ENCODE data around the gene GNA15.
"Not testable (repeated sequence)": the region's sequence is repeated elsewhere in the genome, so short reads cannot be mapped to it uniquely, and the experiment has no call there.

GNA15 gene

DNA sequence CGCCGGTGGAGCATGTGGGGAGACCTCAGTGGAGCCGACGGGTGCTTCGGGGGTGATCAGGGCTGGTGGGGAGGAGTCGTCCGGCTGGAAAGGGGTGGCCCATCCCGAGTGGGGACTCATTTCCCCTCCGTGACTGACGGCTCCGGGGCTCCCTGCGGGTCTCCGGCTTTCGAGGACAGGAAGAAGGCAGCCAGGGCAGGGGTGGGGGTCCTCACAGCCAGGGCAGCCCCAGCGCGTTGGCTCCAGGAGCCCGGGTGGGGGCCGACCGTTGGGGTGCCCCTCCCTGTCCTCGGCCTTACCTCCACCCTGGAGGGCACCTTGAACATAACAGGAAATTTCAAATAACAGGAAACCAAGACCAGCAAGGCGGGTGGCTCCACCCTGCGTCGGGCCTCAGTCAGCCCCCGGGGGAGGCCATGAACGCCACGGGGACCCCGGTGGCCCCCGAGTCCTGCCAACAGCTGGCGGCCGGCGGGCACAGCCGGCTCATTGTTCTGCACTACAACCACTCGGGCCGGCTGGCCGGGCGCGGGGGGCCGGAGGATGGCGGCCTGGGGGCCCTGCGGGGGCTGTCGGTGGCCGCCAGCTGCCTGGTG is 42.6 kb downstream of the GNA15 start, which contains the start of gene S1PR4:
TSS of gene S1PR4 (plus strand) at position 393 of the 596 bp plus-strand sequence. CDS start at position 417, 24 bp downstream.
- DNase-seq = no peak

DNA sequence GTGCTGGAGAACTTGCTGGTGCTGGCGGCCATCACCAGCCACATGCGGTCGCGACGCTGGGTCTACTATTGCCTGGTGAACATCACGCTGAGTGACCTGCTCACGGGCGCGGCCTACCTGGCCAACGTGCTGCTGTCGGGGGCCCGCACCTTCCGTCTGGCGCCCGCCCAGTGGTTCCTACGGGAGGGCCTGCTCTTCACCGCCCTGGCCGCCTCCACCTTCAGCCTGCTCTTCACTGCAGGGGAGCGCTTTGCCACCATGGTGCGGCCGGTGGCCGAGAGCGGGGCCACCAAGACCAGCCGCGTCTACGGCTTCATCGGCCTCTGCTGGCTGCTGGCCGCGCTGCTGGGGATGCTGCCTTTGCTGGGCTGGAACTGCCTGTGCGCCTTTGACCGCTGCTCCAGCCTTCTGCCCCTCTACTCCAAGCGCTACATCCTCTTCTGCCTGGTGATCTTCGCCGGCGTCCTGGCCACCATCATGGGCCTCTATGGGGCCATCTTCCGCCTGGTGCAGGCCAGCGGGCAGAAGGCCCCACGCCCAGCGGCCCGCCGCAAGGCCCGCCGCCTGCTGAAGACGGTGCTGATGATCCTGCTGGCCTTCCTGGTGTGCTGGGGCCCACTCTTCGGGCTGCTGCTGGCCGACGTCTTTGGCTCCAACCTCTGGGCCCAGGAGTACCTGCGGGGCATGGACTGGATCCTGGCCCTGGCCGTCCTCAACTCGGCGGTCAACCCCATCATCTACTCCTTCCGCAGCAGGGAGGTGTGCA is 43.3 kb downstream of the GNA15 start:
- no peak for DNase-seq

DNA sequence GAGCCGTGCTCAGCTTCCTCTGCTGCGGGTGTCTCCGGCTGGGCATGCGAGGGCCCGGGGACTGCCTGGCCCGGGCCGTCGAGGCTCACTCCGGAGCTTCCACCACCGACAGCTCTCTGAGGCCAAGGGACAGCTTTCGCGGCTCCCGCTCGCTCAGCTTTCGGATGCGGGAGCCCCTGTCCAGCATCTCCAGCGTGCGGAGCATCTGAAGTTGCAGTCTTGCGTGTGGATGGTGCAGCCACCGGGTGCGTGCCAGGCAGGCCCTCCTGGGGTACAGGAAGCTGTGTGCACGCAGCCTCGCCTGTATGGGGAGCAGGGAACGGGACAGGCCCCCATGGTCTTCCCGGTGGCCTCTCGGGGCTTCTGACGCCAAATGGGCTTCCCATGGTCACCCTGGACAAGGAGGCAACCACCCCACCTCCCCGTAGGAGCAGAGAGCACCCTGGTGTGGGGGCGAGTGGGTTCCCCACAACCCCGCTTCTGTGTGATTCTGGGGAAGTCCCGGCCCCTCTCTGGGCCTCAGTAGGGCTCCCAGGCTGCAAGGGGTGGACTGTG is 44.0 kb downstream of the GNA15 start:
- DNase-seq = no peak

DNA sequence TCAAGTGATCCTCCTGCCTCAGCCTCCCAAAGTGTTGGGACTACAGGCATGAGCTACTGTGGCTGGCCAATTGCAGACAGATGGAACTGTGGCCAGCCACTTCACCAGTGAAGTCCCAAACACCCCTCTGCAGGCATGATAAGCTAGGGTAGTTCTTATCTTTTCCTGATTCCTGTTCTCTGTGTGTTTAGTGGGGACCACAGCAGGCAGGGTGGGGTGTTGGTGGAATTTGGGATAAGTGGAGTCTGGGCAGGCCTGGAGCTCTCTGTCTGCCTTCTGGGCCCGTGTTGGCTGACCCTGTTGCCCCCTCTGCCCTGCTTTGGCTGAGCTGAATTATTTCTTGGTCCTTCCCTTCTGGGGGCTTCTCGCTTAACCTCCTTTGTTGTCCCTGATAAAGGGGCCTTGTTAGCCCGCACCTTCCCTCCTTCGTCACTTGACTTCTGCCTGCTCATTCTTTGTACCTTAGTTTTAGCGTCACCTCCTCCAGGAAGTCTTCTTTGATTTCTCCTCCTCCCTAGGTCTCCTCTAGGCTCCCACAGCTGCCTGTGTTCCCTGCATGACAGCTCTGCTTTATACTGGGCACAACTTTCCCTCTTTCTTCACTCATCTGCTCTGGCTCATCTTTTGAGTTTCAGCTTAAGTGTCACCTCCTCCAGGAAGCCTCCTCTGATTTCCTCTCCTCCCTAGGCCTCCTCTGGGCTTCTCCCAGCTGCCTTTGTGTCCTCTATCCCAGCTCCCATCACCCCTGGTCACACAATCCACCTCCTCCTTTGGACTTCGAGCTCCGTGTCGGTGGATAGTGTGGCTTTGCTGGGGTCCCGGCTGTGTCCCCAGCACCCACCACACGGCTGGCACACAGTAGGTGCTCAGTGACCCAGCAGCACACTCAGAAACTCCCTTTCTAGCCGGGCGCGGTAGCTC is 48.1 kb downstream of the GNA15 start:
- DNase-seq = no peak

DNA sequence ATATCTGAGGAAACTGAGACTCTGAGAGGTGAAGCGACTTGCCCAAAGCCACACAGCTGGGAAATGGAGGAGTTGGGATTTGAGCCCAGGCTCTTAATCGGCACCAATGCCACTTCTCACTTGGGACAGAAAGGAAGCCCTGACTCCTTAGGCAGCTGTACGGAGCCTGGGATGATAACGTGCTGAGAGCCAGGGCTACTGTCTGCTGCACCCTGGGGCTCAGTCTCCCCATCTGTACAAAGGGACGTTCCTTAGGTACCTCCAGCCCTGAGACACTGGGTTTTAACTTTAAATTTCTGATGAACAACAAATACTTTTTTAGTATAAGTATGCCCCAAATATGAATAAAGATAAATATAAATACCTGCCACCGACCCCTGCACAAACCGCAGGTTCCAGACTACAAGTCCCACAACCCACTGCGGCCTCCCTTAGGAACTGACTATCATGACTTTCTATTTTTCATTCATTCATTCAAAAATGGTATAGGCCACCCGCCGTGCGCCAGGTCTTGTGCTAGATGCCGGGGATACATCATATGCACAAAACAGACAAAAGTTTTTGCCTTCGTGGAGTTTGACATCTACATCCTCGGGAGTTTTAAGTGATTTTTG is 49.1 kb downstream of the GNA15 start:
- no peak for DNase-seq

DNA sequence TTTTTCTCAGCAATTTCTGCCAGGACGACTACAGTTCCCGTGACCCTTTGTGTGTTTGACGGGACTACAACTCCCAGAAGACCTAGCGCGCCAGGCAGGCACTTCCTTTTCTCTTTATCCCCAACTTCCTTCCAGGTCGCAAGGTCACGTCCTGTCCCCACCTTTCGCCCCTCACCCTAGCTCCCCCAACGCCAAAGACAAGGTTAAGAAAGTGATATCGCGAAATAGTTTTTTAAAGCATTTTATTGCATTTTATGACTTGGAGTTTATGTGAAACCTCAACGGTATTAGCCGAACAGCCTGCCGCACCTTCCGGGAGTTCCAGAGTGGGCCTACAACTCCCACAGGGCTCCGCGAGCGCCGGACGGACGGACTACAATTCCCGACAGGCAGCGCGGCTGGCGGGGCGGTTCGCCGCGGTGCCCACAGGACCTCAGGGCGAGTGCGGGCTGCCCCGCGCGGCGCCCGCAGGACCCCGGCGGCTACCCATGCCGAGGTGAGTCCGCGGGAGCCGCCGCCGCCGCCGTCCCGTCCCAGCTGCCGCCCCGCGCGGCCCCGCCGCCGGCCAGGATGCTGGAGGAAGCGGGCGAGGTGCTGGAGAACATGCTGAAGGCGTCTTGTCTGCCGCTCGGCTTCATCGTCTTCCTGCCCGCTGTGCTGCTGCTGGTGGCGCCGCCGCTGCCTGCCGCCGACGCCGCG is 49.8 kb downstream of the GNA15 start, which contains the start of gene NCLN:
TSS of gene NCLN (plus strand) at position 470 of the 699 bp plus-strand sequence. CDS start at position 571, 101 bp downstream.
- peak; percentile 97 for DNase-seq

DNA sequence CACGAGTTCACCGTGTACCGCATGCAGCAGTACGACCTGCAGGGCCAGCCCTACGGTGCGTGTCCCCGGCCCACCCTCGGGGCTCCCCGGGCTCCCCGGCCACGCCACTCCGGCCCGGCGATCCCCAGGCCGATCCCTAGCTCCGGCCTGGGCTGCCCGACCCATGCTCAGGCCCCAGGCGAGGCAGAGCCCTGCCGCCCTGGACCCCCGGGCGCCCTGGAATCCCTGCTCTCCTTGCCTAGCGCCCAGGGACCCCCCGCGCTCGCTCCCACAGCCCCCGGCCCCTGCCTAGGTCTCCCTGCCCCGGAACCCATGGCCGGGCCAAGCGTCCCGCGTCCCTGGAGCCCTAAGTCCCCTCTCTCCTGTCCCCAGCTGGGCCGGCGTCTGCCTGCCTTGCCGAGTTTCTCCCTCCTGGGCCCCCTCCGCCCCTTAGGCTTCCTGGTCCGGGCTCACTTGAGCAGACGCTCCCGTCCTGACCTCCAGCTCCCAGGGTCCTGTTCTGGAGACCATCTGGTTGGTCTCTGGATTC is 50.4 kb downstream of the GNA15 start:
- no peak for DNase-seq

DNA sequence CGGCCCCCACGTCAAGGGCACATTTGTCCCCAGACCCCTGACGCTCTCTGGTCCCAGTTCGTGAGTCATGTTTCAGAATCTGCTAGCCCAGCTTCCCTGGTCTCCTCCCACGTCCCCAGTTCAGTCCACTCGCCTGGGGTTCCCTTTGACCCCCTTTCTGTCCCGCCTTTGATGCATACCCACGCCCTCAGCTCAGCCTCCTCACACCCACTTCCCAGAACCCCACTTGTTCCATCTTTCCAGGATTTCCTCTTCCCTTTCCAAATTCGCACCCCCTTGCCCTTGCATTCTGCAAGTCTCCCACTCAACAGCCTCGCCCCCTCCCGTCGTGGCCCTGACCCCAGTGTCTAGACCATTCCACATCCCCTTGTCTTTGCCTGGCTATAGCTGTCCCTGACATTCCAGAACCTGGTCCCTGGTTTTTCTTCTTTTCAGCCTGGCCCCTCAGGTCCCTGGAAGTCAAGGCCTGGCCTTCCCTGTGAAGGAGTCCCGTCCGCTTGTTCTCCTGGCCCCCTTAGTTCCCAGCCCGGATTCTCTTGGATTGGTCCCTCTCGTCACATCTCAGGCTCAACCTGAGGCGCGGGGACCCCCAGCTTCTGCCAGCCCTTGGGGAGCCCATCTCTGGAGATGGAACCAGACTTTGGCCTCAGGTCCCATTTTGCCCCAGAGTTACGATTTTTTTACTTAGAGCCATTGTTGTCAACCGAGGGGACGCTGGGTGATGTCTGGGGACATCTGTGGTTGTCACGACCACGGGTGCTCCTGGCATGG is 51.2 kb downstream of the GNA15 start:
- no peak for DNase-seq

DNA sequence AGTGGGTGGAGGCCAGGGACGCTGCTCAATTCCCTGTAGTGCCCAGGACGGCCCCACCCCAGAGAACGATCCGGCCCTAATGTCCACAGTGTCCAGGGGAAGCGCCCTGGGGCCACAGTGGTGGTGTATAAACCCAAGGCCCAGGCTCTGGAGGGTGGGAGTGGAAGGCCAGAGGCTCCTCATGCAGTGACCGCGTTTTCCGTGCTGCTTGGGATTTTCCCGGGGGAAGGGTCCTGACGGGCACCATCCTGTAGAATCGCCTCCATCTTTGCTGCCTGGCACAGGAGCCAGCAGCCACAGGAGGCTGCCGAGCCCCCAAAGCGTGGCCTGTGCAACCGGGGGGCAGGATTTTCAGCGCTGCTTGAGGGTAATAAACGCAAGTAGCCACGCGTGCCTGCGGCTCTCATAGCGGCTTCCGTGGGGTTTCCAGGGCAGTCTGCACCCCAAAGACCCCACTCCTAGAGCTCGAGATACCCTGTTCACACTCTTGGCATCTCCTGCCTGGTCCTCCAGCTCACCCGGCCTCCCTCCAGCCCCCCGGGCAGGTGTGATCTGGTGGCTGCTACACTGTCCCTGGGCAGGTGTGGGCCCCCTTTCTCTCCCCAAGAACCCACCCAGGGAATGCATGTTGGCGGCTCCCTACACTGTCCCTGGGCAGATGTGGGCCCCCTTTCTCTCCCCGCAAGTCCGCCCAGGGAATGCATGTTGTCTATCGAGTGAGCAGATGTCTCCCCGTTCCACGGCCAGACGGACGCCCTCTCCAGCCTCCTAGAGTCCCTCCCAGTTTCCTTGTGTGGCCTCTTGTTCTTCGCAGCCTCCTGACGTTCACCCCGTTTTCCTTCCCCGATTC is 52.1 kb downstream of the GNA15 start:
- no peak for DNase-seq

DNA sequence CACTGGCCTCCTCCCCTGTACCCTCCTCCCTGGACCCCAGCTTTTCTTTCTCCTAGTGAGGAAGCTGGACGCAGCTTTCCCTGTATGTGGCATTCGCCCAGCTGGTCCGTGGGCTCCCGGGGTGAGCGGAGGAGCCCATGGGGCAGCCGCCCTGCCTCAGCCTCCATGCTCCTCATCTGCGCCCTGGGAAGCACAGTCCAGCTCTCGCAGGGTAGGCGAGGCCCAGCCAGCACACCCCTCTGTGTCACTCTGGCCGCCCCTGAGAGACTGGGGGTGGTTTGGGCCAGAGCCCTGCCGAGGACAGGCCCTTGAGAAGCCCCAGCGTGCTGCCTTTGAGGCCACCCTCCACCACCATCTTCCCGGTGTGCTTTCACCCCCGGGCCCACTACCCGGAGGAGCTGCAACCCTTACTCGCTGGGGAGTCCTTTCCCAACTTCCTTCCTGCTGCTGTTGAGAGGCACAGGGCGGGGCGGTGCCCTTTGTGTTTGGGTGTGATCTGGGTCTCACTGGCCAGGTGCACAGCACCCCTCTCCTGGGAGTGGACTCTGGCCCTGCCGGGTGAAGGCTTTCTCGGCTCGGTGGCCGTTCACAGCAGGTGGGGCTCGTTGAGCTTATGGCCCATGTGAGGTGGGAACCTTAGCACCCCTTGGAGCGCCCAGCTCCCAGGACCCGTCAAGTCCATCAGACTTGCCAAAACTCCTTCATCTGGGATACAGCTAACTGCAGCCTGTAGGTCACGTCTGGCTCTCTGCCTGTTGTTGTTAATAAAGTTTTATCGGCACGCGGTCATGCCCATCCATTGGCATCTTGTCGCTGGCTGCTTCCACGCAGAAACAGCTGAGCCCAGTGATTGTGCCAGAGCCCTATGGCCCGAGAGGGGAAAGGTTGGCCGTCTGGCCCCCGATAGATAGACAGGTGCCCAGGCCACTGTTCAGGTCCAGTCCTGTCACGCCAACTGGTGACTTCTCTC is 53.1 kb downstream of the GNA15 start:
- DNase-seq = no peak

DNA sequence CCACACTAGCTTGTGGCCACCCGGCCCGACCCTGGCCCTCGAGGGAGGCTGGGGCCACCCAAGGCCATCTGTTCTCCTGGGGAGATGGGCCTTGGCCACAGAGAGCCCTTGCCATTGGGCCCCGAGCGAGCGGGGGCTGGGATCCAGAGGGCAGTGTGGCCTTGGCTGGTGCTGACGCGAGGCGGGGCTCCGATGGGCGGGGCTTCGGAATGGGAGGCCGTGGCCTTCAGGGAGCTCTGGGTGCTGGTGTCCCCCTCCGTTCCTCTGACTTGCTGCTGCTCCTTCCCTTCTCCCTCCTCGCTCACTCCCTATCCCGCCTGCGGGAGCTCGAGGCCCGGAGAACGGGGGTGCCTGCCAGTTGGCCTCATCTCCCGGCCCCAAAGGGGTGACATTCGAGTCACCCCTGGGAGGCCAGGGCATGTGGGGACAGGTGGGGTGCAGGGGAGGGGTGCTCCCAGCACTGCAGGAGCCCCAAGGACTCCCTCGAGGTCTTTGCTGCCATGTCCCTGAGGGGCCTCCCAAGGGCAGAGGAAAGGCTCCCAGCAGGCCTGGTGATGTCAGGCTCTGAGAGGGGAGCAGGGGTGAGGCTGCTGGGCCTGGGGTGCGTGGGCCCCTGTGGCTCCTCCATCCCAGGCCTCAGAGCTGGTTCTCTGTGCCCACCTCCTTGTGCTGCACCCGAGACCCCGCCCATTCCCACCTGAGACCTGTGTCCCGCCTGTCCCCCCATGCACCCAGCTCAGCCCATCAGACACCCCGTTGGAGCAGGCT is 54.1 kb downstream of the GNA15 start:
- DNase-seq = no peak

DNA sequence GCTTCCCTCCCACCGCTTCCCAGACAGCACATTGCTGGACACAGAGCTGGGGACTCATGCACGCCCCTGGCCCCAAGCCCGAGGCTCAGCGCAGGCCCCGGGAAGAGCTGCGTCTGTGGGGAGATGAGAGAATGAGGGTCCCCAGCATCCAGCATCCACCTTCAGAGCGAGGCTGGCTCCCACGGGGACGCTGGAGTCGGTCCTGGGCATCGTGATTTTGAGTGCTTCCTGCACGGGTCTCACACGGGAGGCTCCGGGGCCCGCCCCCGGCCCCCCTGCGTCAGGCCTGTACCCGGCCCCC is 54.6 kb downstream of the GNA15 start:
- DNase-seq = no peak

DNA sequence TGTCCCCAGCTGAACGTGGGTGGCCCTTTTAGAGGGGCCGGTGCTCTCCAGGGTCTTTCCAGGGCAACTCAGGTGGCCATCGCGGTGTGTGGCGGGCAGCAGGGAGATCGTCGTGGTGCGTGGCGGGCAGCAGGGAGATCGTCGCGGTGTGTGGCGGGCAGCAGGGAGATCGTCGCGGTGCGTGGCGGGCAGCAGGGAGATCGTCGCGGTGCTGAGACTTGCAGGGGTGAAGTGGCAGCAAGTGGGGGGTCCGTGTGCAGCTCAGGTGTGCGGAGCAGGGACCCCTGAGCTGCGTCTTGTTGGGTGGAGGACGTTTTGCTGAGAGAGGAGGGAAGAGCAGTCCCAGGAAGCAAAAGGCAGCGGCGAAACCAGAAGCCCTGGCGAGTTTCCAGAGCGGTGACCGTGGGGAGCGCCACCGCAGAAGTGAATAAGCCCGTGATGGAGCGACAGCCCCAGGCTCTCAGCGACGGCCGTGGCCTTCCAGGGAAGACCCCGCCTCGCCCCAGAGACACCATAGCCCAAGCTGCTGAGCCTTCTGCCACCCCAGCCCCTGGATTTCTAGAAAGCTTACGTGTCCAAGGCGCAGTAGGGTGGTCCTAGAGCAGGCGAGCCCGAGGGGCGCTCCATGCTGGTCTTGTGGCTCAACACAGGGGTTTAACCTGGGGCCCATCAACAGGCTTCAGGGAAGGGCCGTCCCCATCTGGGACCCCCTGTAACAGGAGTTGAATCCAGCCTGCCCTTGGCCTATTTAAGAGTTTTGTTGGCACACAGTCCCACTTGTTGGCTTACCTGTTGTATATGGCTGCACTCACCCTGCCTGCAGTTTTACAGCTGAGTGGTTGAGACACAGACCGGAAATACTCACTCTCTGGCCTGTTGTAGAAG is 55.3 kb downstream of the GNA15 start:
- DNase-seq = no peak

DNA sequence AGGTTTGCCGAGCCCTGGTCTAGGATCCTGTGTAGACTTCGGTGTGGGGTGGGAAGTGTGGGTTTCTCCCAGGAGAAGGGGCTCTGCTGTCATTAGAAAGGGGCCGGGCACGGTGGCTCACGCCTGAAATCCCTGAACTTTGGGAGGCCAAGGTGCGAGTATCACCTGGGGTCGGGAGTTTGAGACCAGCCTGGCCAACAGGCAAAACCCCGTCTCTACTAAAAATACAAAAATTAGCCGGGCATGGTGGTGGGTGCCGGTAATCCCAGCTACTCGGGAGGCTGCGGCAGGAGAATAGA is 55.9 kb downstream of the GNA15 start:
- not testable (repeated sequence) for DNase-seq

DNA sequence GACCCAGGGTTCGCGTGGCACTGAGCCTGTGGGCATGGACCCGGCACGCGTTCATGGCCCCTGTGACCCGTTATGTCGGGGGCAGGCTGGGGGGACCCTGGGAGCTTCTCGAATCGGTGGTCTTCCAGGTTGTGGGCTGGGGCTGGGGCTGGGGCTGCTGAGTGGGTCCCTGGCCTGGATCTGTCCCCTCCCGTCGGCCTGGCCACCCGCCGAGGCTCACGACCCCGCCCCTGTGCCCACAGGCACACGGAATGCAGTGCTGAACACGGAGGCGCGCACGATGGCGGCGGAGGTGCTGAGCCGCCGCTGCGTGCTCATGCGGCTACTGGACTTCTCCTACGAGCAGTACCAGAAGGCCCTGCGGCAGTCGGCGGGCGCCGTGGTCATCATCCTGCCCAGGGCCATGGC is 56.4 kb downstream of the GNA15 start:
- no peak for DNase-seq

DNA sequence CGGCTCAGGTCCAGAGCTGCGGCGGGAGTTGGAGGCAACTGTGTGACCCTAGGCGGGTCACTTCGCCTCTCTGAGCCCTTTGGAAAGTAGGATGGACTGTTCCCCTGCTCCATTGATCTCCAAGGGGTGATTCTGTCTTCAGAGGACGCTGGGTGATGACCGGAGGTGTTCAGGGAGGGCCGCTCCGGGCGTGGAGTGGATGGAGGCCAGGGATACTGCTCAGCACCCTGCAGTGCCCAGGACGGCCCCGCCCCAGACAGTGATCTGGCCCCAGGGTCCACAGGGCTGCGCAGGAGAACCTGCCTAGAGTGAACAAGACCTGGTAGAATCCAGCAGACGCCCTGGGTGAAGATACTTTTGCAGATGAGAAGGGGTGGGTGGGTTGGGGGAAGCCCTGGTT is 56.9 kb downstream of the GNA15 start:
- no peak for DNase-seq

Data from right hindlimb (tissue), 1 donor.